ENCODE data around the gene RNF224.

RNF224 gene

GRCh38 chr9:137224830-137225694 lies 2.2 kb upstream of the RNF224 start, which contains the start of gene CYSRT1:
Gene CYSRT1 (plus strand): TSS chr9:137225174. CDS start chr9:137225622, 448 bp downstream.
- H3K9ac ChIP-seq (ENCODE audit: low read length), result peak within 1 kb of the TSS; percentile 97
- no peaks in the 10 kb centered on the region for H3K9me3 ChIP-seq (ENCODE audit: control insufficient read depth, low read length)
- H3K4me3 ChIP-seq (ENCODE audit: low read length), result peak within 1 kb of the TSS; percentile 92
- no peaks in the 10 kb centered on the region for H3K36me3 ChIP-seq (ENCODE audit: control insufficient read depth, insufficient read depth, low read length, severe bottlenecking)
- peaks cover 15% of the 10 kb centered on the region for H3K4me1 ChIP-seq (ENCODE audit: control insufficient read depth, insufficient read depth, low read length)
- DNase-seq (ENCODE audit: low read depth), result no peak
- peaks cover 12% of the 10 kb centered on the region for H3K27me3 ChIP-seq (replicated peaks; ENCODE audit: control insufficient read depth, insufficient read depth, low read length)

DNA sequence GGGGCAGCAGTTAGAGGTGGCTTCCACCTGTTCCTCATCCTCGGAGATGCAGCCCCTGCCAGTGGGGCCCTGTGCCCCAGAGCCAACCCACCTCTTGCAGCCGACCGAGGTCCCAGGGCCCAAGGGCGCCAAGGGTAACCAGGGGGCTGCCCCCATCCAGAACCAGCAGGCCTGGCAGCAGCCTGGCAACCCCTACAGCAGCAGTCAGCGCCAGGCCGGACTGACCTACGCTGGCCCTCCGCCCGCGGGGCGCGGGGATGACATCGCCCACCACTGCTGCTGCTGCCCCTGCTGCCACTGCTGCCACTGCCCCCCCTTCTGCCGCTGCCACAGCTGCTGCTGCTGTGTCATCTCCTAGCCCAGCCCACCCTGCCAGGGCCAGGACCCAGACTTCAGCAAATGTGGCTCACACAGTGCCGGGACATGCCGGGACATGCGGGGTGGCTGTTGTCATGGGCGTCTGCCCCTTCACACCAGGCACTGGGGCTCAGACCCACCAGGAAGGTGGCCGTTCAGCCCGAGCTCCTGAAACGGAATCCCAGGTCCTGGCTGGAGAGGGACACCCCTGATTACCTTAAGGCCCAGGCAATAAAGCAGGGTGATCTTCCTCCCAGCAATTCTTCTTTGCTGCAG lies 1.5 kb upstream of the RNF224 start:
- Histone ChIP-seq H3K4me3 (ENCODE audit: low read length) (no peak overlapping the region), H3K9me3 (ENCODE audit: control insufficient read depth, low read length) (no peaks in the 10 kb centered on the region), H3K27me3 (replicated peaks; ENCODE audit: control insufficient read depth, insufficient read depth, low read length) (peaks cover 17% of the 10 kb centered on the region), H3K4me1 (ENCODE audit: control insufficient read depth, insufficient read depth, low read length) (peaks cover 15% of the 10 kb centered on the region), H3K36me3 (ENCODE audit: control insufficient read depth, insufficient read depth, low read length, severe bottlenecking) (no peaks in the 10 kb centered on the region), H3K9ac (ENCODE audit: low read length) (no peak overlapping the region)
- no peak for DNase-seq (ENCODE audit: low read depth)

- Histone ChIP-seq H3K27me3 (replicated peaks; ENCODE audit: control insufficient read depth, insufficient read depth, low read length) (peaks cover 19% of the 10 kb centered on the region), H3K4me3 (ENCODE audit: low read length) (no peak overlapping the region), H3K36me3 (ENCODE audit: control insufficient read depth, insufficient read depth, low read length, severe bottlenecking) (no peaks in the 10 kb centered on the region), H3K9me3 (ENCODE audit: control insufficient read depth, low read length) (no peaks in the 10 kb centered on the region), H3K4me1 (ENCODE audit: control insufficient read depth, insufficient read depth, low read length) (peaks cover 15% of the 10 kb centered on the region), H3K9ac (ENCODE audit: low read length) (peak overlapping the region; percentile 41)
- DNase-seq (ENCODE audit: low read depth), result no peak
These were observed 806 bp upstream of the RNF224 start for GRCh38 chr9:137226338-137227053.

DNA sequence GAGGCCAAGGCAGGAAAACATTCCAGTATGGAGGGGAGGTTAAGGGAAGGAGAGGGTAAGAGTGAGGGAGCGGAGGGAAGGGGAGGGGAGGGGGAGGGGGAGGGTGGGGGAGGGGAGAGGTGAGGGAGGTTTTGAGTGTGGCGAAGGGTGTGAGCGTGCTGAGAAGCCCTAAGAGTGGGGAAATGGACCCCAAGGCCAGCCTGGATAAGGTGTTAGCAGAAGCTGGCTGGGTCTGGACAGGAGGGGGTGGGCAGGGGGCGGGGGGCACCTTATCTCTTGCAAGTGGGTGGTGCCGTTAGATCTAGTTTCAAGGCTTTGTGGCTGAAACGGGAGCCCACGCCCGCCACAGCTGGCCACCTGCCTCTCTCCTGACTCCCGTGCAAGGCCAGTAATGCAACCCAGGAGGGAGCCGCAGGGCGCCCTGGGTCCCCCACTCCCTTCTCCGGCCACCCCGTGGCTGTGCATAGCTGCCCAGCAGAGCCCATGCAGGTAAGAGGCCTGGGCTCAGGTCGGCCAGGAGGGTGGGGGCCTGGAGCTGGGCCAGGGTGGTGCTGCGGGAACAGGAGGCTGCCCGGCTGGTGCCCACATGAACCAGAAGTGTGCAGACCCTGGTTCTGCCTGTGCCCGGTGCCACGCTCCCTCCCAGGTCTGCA lies 677 bp downstream of the RNF224 start:
- Histone ChIP-seq H3K27me3 (replicated peaks; ENCODE audit: control insufficient read depth, insufficient read depth, low read length) (peaks cover 24% of the 10 kb centered on the region), H3K9ac (ENCODE audit: low read length) (no peak overlapping the region), H3K36me3 (ENCODE audit: control insufficient read depth, insufficient read depth, low read length, severe bottlenecking) (no peaks in the 10 kb centered on the region), H3K4me3 (ENCODE audit: low read length) (no peak overlapping the region), H3K9me3 (ENCODE audit: control insufficient read depth, low read length) (no peaks in the 10 kb centered on the region), H3K4me1 (ENCODE audit: control insufficient read depth, insufficient read depth, low read length) (peaks cover 11% of the 10 kb centered on the region)
- DNase-seq (ENCODE audit: low read depth), result no peak

DNA sequence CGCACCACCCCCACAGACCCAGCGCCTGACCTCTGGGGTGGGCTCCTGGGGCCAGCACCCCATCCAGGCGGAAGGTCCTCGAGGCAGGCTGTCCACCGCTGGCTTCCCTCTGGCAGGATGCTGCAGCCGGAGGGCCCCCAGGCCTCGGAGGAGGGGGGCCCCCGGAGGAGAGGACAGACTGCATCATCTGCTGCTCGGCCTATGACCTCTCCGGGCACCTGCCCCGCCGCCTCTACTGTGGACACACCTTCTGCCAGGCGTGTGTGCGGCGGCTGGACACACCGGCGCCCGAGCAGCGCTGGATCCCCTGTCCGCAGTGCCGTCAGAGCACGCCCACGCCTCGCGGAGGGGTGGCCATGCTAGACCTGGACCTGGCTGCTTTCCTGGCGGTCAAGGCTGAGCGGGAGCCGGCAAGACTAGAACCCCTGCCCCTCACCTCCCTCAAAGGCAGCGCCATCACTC lies 1.2 kb downstream of the RNF224 start:
- H3K9me3 ChIP-seq (ENCODE audit: control insufficient read depth, low read length), result no peaks in the 10 kb centered on the region
- no peak for DNase-seq (ENCODE audit: low read depth)
- no peaks in the 10 kb centered on the region for H3K36me3 ChIP-seq (ENCODE audit: control insufficient read depth, insufficient read depth, low read length, severe bottlenecking)
- H3K4me1 ChIP-seq (ENCODE audit: control insufficient read depth, insufficient read depth, low read length), result peaks cover 9% of the 10 kb centered on the region
- H3K27me3 ChIP-seq (replicated peaks; ENCODE audit: control insufficient read depth, insufficient read depth, low read length), result peaks cover 24% of the 10 kb centered on the region
- H3K9ac ChIP-seq (ENCODE audit: low read length), result no peak overlapping the region
- no peak overlapping the region for H3K4me3 ChIP-seq (ENCODE audit: low read length)

- H3K4me3 ChIP-seq (ENCODE audit: low read length), result no peak overlapping the region
- peaks cover 5% of the 10 kb centered on the region for H3K4me1 ChIP-seq (ENCODE audit: control insufficient read depth, insufficient read depth, low read length)
- H3K36me3 ChIP-seq (ENCODE audit: control insufficient read depth, insufficient read depth, low read length, severe bottlenecking), result no peaks in the 10 kb centered on the region
- peaks cover 24% of the 10 kb centered on the region for H3K27me3 ChIP-seq (replicated peaks; ENCODE audit: control insufficient read depth, insufficient read depth, low read length)
- H3K9me3 ChIP-seq (ENCODE audit: control insufficient read depth, low read length), result no peaks in the 10 kb centered on the region
- no peak for DNase-seq (ENCODE audit: low read depth)
- no peak overlapping the region for H3K9ac ChIP-seq (ENCODE audit: low read length)
These were observed 1.9 kb downstream of the RNF224 start for GRCh38 chr9:137228968-137229896.

DNA sequence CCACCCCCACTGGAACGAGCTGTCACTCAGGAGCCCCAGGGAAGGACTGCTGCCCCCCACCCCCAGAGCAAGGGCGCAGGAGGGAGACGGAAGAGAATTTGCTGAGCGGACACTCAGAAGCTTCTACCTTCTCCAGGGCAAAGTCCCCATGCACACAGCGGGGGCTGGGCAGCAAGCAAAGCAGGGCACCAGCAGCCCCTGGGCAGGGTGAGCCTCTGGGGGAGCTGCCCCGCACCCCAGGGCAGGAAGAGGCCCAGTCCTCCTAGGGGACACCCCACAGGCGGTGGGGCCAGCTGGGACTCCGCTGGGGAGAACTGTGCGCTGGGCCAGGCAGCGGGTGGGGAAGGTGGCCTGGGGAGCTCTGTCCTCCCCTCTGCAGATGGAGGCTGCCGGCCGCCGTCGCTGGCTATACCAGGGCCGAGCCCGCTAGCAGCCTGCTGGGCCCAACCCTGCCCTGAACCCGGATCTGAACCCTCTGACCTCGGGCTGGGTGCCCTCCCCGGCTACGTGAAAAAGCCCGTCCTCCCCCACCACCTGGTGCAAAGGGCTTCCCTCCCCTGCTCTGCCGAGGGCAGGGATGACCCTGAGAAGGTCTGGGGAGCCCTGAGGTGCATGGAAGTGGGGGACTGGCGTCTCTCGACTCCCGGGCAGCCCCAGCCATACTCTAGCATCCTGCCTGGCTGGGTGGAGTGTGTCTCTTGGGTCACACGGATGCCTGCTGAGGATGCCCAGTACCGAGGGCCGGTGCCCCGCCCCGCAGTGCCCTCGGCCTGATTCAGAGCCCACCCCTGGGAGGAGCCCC lies 2.8 kb downstream of the RNF224 start:
- no peak overlapping the region for H3K4me3 ChIP-seq (ENCODE audit: low read length)
- no peaks in the 10 kb centered on the region for H3K36me3 ChIP-seq (ENCODE audit: control insufficient read depth, insufficient read depth, low read length, severe bottlenecking)

GRCh38 chr9:137230705-137231371 lies 3.5 kb downstream of the RNF224 start, which contains the start of gene SLC34A3:
Gene SLC34A3 (plus strand): TSS chr9:137230901. CDS start chr9:137231703, 802 bp downstream.
- no peak within 1 kb of the TSS for H3K4me3 ChIP-seq (ENCODE audit: low read length)
- no peaks in the 10 kb centered on the region for H3K36me3 ChIP-seq (ENCODE audit: control insufficient read depth, insufficient read depth, low read length, severe bottlenecking)
- DNase-seq (ENCODE audit: low read depth), result no peak
- peaks cover 5% of the 10 kb centered on the region for H3K4me1 ChIP-seq (ENCODE audit: control insufficient read depth, insufficient read depth, low read length)
- H3K27me3 ChIP-seq (replicated peaks; ENCODE audit: control insufficient read depth, insufficient read depth, low read length), result peaks cover 30% of the 10 kb centered on the region
- no peaks in the 10 kb centered on the region for H3K9me3 ChIP-seq (ENCODE audit: control insufficient read depth, low read length)
- H3K9ac ChIP-seq (ENCODE audit: low read length), result no peak within 1 kb of the TSS

More for the DNA sequence above, 2.8 kb downstream of the RNF224 start:
- DNase-seq (ENCODE audit: low read depth), result no peak
- H3K9me3 ChIP-seq (ENCODE audit: control insufficient read depth, low read length), result no peaks in the 10 kb centered on the region
- peaks cover 5% of the 10 kb centered on the region for H3K4me1 ChIP-seq (ENCODE audit: control insufficient read depth, insufficient read depth, low read length)
- no peak overlapping the region for H3K9ac ChIP-seq (ENCODE audit: low read length)
- H3K27me3 ChIP-seq (replicated peaks; ENCODE audit: control insufficient read depth, insufficient read depth, low read length), result peaks cover 24% of the 10 kb centered on the region

GRCh38 chr9:137231372-137232039 lies 4.2 kb downstream of the RNF224 start:
- peaks cover 30% of the 10 kb centered on the region for H3K27me3 ChIP-seq (replicated peaks; ENCODE audit: control insufficient read depth, insufficient read depth, low read length)
- no peak overlapping the region for H3K4me3 ChIP-seq (ENCODE audit: low read length)
- no peaks in the 10 kb centered on the region for H3K9me3 ChIP-seq (ENCODE audit: control insufficient read depth, low read length)
- no peak overlapping the region for H3K9ac ChIP-seq (ENCODE audit: low read length)
- no peak for DNase-seq (ENCODE audit: low read depth)
- no peaks in the 10 kb centered on the region for H3K36me3 ChIP-seq (ENCODE audit: control insufficient read depth, insufficient read depth, low read length, severe bottlenecking)
- peaks cover 10% of the 10 kb centered on the region for H3K4me1 ChIP-seq (ENCODE audit: control insufficient read depth, insufficient read depth, low read length)

Measured in adipocyte (in vitro differentiated cells).